H9 (cell line): Measurements from ENCODE around the gene HYAL4. TPM values are rescaled to one million over a fixed set of nuclear protein-coding genes. Genes with fewer than 3 reads are reported as not detected.

Source experiments
- DNase-seq: peaks from one replicate; pipeline ENCODE4 v3.0.0-alpha.2; 2017
- H2AFZ ChIP-seq: one replicate; pipeline ENCODE4 v1.6.1; 2013; ENCODE audit warnings: mild to moderate bottlenecking, low read length, control low read depth, moderate library complexity
- H2AK5ac ChIP-seq: 2 replicates; pipeline ENCODE4 v1.6.1; 2013; ENCODE audit warnings: low read length, control low read depth, mixed read lengths; ENCODE audit not compliant: insufficient read length
- H2BK120ac ChIP-seq: one replicate; pipeline ENCODE4 v1.6.1; 2013; ENCODE audit warnings: low read depth, mild to moderate bottlenecking, low read length, control low read depth, inconsistent platforms; ENCODE audit not compliant: poor library complexity, severe bottlenecking
- H2BK12ac ChIP-seq: 2 replicates; pipeline ENCODE4 v1.6.1; 2013; ENCODE audit warnings: low read length, control low read depth, mixed read lengths, low read depth; ENCODE audit not compliant: insufficient read length
- H2BK15ac ChIP-seq: 2 replicates; pipeline ENCODE4 v1.6.1; 2013; ENCODE audit warnings: low read depth, low read length, control low read depth
- H2BK20ac ChIP-seq: one replicate; pipeline ENCODE4 v1.6.1; 2013; ENCODE audit warnings: low read depth, mild to moderate bottlenecking, low read length, control low read depth, inconsistent platforms; ENCODE audit not compliant: poor library complexity, severe bottlenecking
- H2BK5ac ChIP-seq: 2 replicates; pipeline ENCODE4 v1.6.1; 2013; ENCODE audit warnings: low read length, control low read depth, mixed read lengths; ENCODE audit not compliant: insufficient read length
- H3K14ac ChIP-seq: 2 replicates; pipeline ENCODE4 v1.6.1; 2013; ENCODE audit warnings: low read length, control low read depth; ENCODE audit not compliant: insufficient read depth
- H3K18ac ChIP-seq: 2 replicates; pipeline ENCODE4 v1.6.1; 2013; ENCODE audit warnings: low read depth, mild to moderate bottlenecking, mixed read lengths, low read length, control low read depth; ENCODE audit not compliant: insufficient read length
- H3K23ac ChIP-seq: 2 replicates; pipeline ENCODE4 v1.6.1; 2013; ENCODE audit warnings: low read length, control low read depth, mixed read lengths, low read depth; ENCODE audit not compliant: insufficient read length
- H3K23me2 ChIP-seq: 2 replicates; pipeline ENCODE4 v1.6.1; 2013; ENCODE audit warnings: low read depth, mild to moderate bottlenecking, mixed read lengths, low read length, control low read depth; ENCODE audit not compliant: insufficient read length, poor library complexity, severe bottlenecking
- H3K27ac ChIP-seq: 2 replicates; pipeline ENCODE4 v1.5.1; 2013; ENCODE audit warnings: low read length, control low read depth, mixed read lengths, low read depth; ENCODE audit not compliant: insufficient read length
- H3K27me3 ChIP-seq: 2 replicates; pipeline ENCODE4 v1.6.1; 2013; ENCODE audit warnings: low read length, control low read depth, inconsistent platforms; ENCODE audit not compliant: insufficient read depth
- H3K4ac ChIP-seq: 2 replicates; pipeline ENCODE4 v1.6.1; 2013; ENCODE audit warnings: low read depth, mild to moderate bottlenecking, control low read depth, inconsistent platforms, low read length, moderate library complexity
- H3K4me1 ChIP-seq: 2 replicates; pipeline ENCODE4 v1.6.1; 2013; ENCODE audit warnings: low read length, control low read depth, inconsistent platforms; ENCODE audit not compliant: insufficient read depth
- H3K4me2 ChIP-seq: 2 replicates; pipeline ENCODE4 v1.6.1; 2013; ENCODE audit warnings: low read length, control low read depth, mixed read lengths; ENCODE audit not compliant: insufficient read length, insufficient read depth
- H3K56ac ChIP-seq: 2 replicates; pipeline ENCODE4 v1.6.1; 2013; ENCODE audit warnings: low read depth, mild to moderate bottlenecking, mixed read lengths, low read length, control low read depth; ENCODE audit not compliant: insufficient read length
- H3K79me1 ChIP-seq: 2 replicates; pipeline ENCODE4 v1.6.1; 2013; ENCODE audit warnings: low read depth, mild to moderate bottlenecking, moderate library complexity, low read length, control low read depth, inconsistent platforms; ENCODE audit not compliant: insufficient read depth, poor library complexity, severe bottlenecking
- H3K79me2 ChIP-seq: 2 replicates; pipeline ENCODE4 v1.6.1; 2013; ENCODE audit warnings: low read length, control low read depth, inconsistent platforms; ENCODE audit not compliant: insufficient read depth
- H3K9ac ChIP-seq: 2 replicates; pipeline ENCODE4 v1.6.1; 2013; ENCODE audit warnings: low read length, control low read depth, mixed read lengths; ENCODE audit not compliant: insufficient read length; ENCODE audit errors: extremely low read depth
- H3K9me3 ChIP-seq: one replicate; pipeline ENCODE4 v1.6.1; 2013; ENCODE audit warnings: low read depth, low read length, inconsistent platforms; ENCODE audit not compliant: control insufficient read depth
- H3T11ph ChIP-seq: one replicate; pipeline ENCODE4 v1.6.1; 2013; ENCODE audit warnings: mild to moderate bottlenecking, low read length, control low read depth, inconsistent platforms
- H4K20me1 ChIP-seq: one replicate; pipeline ENCODE4 v1.6.1; 2013; ENCODE audit not compliant: control insufficient read depth, insufficient read length, insufficient read depth
- H4K5ac ChIP-seq: 2 replicates; pipeline ENCODE4 v1.6.1; 2013; ENCODE audit warnings: low read depth, mild to moderate bottlenecking, mixed read lengths, low read length, control low read depth; ENCODE audit not compliant: insufficient read length
- H4K8ac ChIP-seq: replicated peaks from 2 replicates; pipeline ENCODE4 v1.6.1; 2013; ENCODE audit warnings: low read length, control low read depth, mixed read lengths, low read depth; ENCODE audit not compliant: insufficient read length
- H4K91ac ChIP-seq: 2 replicates; pipeline ENCODE4 v1.6.1; 2013; ENCODE audit warnings: low read depth, mild to moderate bottlenecking, moderate library complexity, mixed read lengths, low read length, control low read depth; ENCODE audit not compliant: insufficient read length
- H3K27ac Mint-ChIP-seq, 3 experiments: 2 replicates in 2 of 3; 3 replicates in 1 of 3; pipeline ENCODE4 v1.8.0; 2020 to 2021; ENCODE audit warnings: mixed read lengths in 3 of 3, mild to moderate bottlenecking in 1 of 3, moderate library complexity in 1 of 3
- H3K27me3 Mint-ChIP-seq: 2 replicates; pipeline ENCODE4 v1.8.0; 2021; ENCODE audit warnings: low read depth, mild to moderate bottlenecking, moderate library complexity, mixed read lengths
- H3K36me3 Mint-ChIP-seq, 3 experiments: 2 replicates in 2 of 3; 3 replicates in 1 of 3; pipeline ENCODE4 v1.8.0; 2020 to 2021; ENCODE audit warnings: low read depth in 3 of 3, mixed read lengths in 3 of 3; ENCODE audit not compliant: insufficient read depth in 1 of 3
- H3K4me1 Mint-ChIP-seq, 2 experiments: 2 replicates each; pipeline ENCODE4 v1.8.0; 2020; ENCODE audit warnings: mixed read lengths in 2 of 2
- H3K4me3 Mint-ChIP-seq, 2 experiments: 2 replicates in 1 of 2; 3 replicates in 1 of 2; pipeline ENCODE4 v1.8.0; 2020 to 2021; ENCODE audit warnings: mild to moderate bottlenecking in 2 of 2, mixed read lengths in 2 of 2, moderate library complexity in 1 of 2
- H3K9me3 Mint-ChIP-seq, 2 experiments: 2 replicates in 1 of 2; 3 replicates in 1 of 2; pipeline ENCODE4 v1.8.0; 2020; ENCODE audit warnings: mild to moderate bottlenecking in 2 of 2, mixed read lengths in 2 of 2, moderate library complexity in 1 of 2
- CTCF ChIP-seq: fragments of 200-600 bp; sonication (generic); conservative IDR thresholded peaks from 3 replicates; pipeline ENCODE4 v1.8.0; 2021; ENCODE audit warnings: antibody characterized with exemption, mild to moderate bottlenecking
- WGBS: extraction: QIAGEN DNeasy Blood & Tissue Kit; methylation state at CpG from one replicate; pipeline ENCODE4 v1.1.7; 2013; ENCODE audit warnings: missing lambda C conversion rate, low lambda C conversion rate, mixed read lengths; ENCODE audit not compliant: insufficient read length; ENCODE audit errors: extremely low coverage; 5-methylcytosine and 5-hydroxymethylcytosine counted together
- total RNA-seq: library from RNA; stranded (reverse); gene quantifications from 2 replicates; pipeline ENCODE4 v1.2.1, GENCODE V29; 2021

Gene HYAL4
- total RNA-seq, 1 experiment from 2014 or later: not detected

- H3K56ac ChIP-seq: no peak overlapping the region
- H3K4me2 ChIP-seq: no peak overlapping the region
- H3K9me3 Mint-ChIP-seq: no peaks in the 10 kb centered on the region
- no peaks in the 10 kb centered on the region for H3K36me3 Mint-ChIP-seq
- H3K4me1 Mint-ChIP-seq: no peaks in the 10 kb centered on the region
- H2AFZ ChIP-seq: no peak overlapping the region
- no peak overlapping the region for H3K27ac ChIP-seq
- H2BK5ac ChIP-seq: no peak overlapping the region
- no peak overlapping the region for H3K9ac ChIP-seq
- H3K18ac ChIP-seq: no peak overlapping the region
- H3T11ph ChIP-seq: no peak overlapping the region
- no peaks in the 10 kb centered on the region for H3K23me2 ChIP-seq
- no peaks in the 10 kb centered on the region for H3K27me3 ChIP-seq
- H3K4me1 ChIP-seq: no peaks in the 10 kb centered on the region
- no peak overlapping the region for H3K4me3 Mint-ChIP-seq
- H4K5ac ChIP-seq: no peak overlapping the region
- H2AK5ac ChIP-seq: no peak overlapping the region
- H3K79me1 ChIP-seq: no peaks in the 10 kb centered on the region
- H4K91ac ChIP-seq: no peak overlapping the region
- H4K20me1 ChIP-seq: no peaks in the 10 kb centered on the region
- H3K79me2 ChIP-seq: no peaks in the 10 kb centered on the region
- no peak overlapping the region for H2BK20ac ChIP-seq
- H4K8ac ChIP-seq: no peak overlapping the region
- H2BK15ac ChIP-seq: no peak overlapping the region
- no peak for TF ChIP-seq CTCF
- no peak overlapping the region for H3K14ac ChIP-seq
- H3K27ac Mint-ChIP-seq: no peak overlapping the region
- H2BK12ac ChIP-seq: no peak overlapping the region
- H3K4ac ChIP-seq: no peak overlapping the region
- H2BK120ac ChIP-seq: no peak overlapping the region
- H3K27me3 Mint-ChIP-seq: no peaks in the 10 kb centered on the region
- no peak for DNase-seq
- no peak overlapping the region for H3K23ac ChIP-seq
- WGBS: no CpG with 5 or more reads among the region's 3 CpGs
- no peaks in the 10 kb centered on the region for H3K9me3 ChIP-seq
Observed at GRCh38 chr7:123816916-123817315, 28.1 kb upstream of the HYAL4 start.
